IPS-NIHi11 (cell line): Measurements from ENCODE around the gene SLC25A21.
"Not testable (repeated sequence)": the region's sequence is repeated elsewhere in the genome, so short reads cannot be mapped to it uniquely, and the experiment has no call there.

Experiments
- DNase-seq: peaks from one replicate; pipeline ENCODE4 v3.0.0; 2012; ENCODE audit warnings: mixed read lengths, low spot score

The SLC25A21 gene

GRCh38 chr14:37088356-37089215 lies 83.8 kb downstream of the SLC25A21 start:
- DNase-seq, result no peak

GRCh38 chr14:37087520-37087919 lies 84.9 kb downstream of the SLC25A21 start:
- no peak for DNase-seq

- no peak for DNase-seq
Measured at GRCh38 chr14:37083599-37083998, 88.8 kb downstream of the SLC25A21 start.

GRCh38 chr14:37082449-37082848 lies 90.0 kb downstream of the SLC25A21 start:
- no peak for DNase-seq

GRCh38 chr14:37081856-37082255 lies 90.5 kb downstream of the SLC25A21 start:
- no peak for DNase-seq

GRCh38 chr14:37081218-37081617 lies 91.2 kb downstream of the SLC25A21 start:
- DNase-seq, result no peak

GRCh38 chr14:37078131-37078530 lies 94.3 kb downstream of the SLC25A21 start:
- no peak for DNase-seq

GRCh38 chr14:37074320-37074719 lies 98.1 kb downstream of the SLC25A21 start:
- not testable (repeated sequence) for DNase-seq

GRCh38 chr14:37063467-37064240 lies 108.8 kb downstream of the SLC25A21 start:
- DNase-seq, result no peak

GRCh38 chr14:37062191-37062803 lies 110.1 kb downstream of the SLC25A21 start:
- DNase-seq, result no peak

GRCh38 chr14:37061697-37062096 lies 110.7 kb downstream of the SLC25A21 start:
- DNase-seq, result no peak

GRCh38 chr14:37060496-37061260 lies 111.7 kb downstream of the SLC25A21 start:
- DNase-seq, result peak; percentile 37

- DNase-seq, result no peak
Measured at GRCh38 chr14:37057776-37058175, 114.6 kb downstream of the SLC25A21 start.

- peak; percentile 44 for DNase-seq
Measured at GRCh38 chr14:37056473-37056872, 115.9 kb downstream of the SLC25A21 start.

- DNase-seq, result no peak
Measured at GRCh38 chr14:37054869-37055268, 117.5 kb downstream of the SLC25A21 start.

- DNase-seq, result no peak
Measured at GRCh38 chr14:37054144-37054543, 118.3 kb downstream of the SLC25A21 start.

- DNase-seq, result no peak
Measured at GRCh38 chr14:37051680-37052079, 120.7 kb downstream of the SLC25A21 start.

- no peak for DNase-seq
Measured at GRCh38 chr14:37051153-37051552, 121.3 kb downstream of the SLC25A21 start.

GRCh38 chr14:37048666-37049071 lies 123.7 kb downstream of the SLC25A21 start:
- DNase-seq, result no peak

- DNase-seq, result no peak
Measured at GRCh38 chr14:37047996-37048395, 124.4 kb downstream of the SLC25A21 start.

GRCh38 chr14:37047226-37047625 lies 125.2 kb downstream of the SLC25A21 start:
- no peak for DNase-seq

GRCh38 chr14:37046815-37047214 lies 125.6 kb downstream of the SLC25A21 start:
- no peak for DNase-seq
